ENCODE data around the gene GAB1. TPM values are rescaled to one million over a fixed set of nuclear protein-coding genes. Genes with fewer than 3 reads are reported as not detected.

The GAB1 gene
- total and polyA plus RNA-seq, 2 of the 8 experiments (the other 6 are each of a cell fraction or from before 2014, with no cell fraction given) = 6.8 to 21.3 TPM

- no peak overlapping the region for H2BK120ac ChIP-seq (replicated peaks; ENCODE audit: low read depth, low read length)
- H4K5ac ChIP-seq (ENCODE audit: insufficient read length, low read depth, low read length) = no peak overlapping the region
- no peak overlapping the region for H3K56ac ChIP-seq (replicated peaks; ENCODE audit: insufficient read length, low read depth, low read length)
- no peak overlapping the region for H2BK20ac ChIP-seq (ENCODE audit: low read length)
- CTCF ChIA-PET (ENCODE audit: partially characterized antibody) = no interaction called here
- no peak overlapping the region for H2AK5ac ChIP-seq (ENCODE audit: low read depth, low read length)
- H4K91ac ChIP-seq (replicated peaks; ENCODE audit: insufficient read length, low read length) = no peak overlapping the region
- H3K36me3 ChIP-seq (ENCODE audit: control insufficient read depth in 2 of 4, insufficient read depth in 4 of 4, low read length in 3 of 4) = no peaks in the 10 kb centered on the region
- no peak overlapping the region for H3K9ac ChIP-seq (replicated peaks in 1 of 4; ENCODE audit: extremely low read depth in 1 of 4, low read depth in 3 of 4, low read length in 3 of 4)
- H3K4me1 ChIP-seq (replicated peaks in 1 of 4; ENCODE audit: control insufficient read depth in 3 of 4, insufficient read depth in 4 of 4, low read length in 3 of 4) = no peaks in the 10 kb centered on the region
- peaks cover 0 to 27% of the 10 kb centered on the region in 2 experiments; a peak in 2 of 4 replicates for H3K79me2 ChIP-seq (ENCODE audit: control insufficient read depth in 1 of 2, insufficient read depth in 2 of 2, low read length in 2 of 2)
- H3K79me1 ChIP-seq (ENCODE audit: low read depth, low read length) = no peaks in the 10 kb centered on the region
- H2BK5ac ChIP-seq (ENCODE audit: low read depth, low read length) = no peak overlapping the region
- no peak overlapping the region for H3K23ac ChIP-seq (ENCODE audit: insufficient read length)
- no peak for FAIRE-seq
- H2AFZ ChIP-seq (ENCODE audit: low read length) = no peak overlapping the region
- POLR2A ChIA-PET (ENCODE audit: partially characterized antibody) = interaction anchor here (1.4 kb wide), 1 partner anchor 35 kb away, joined by 3 read pairs; the partner anchor contains the start of gene GAB1
- H3K4ac ChIP-seq (replicated peaks; ENCODE audit: insufficient read length, low read depth, low read length) = no peak overlapping the region
- no peak overlapping the region for H3K18ac ChIP-seq (ENCODE audit: extremely low read depth, low read length)
- no peak overlapping the region for H3K4me3 ChIP-seq (ENCODE audit: extremely low read depth in 1 of 4, insufficient read depth in 2 of 4, low read depth in 3 of 4, low read length in 4 of 4)
- WGBS, 2 experiments (ENCODE audit: extremely low coverage in 1 of 2, insufficient coverage in 1 of 2, insufficient read length in 1 of 2, insufficient replicate concordance in 2 of 2, low coverage in 1 of 2, low lambda C conversion rate in 2 of 2, missing lambda C conversion rate in 1 of 2) = 80% methylated on average over 1 of the region's 1 CpG; no CpG with 5 or more reads in 1 of the 2 experiments
- no peaks in the 10 kb centered on the region for H3K27me3 ChIP-seq (replicated peaks in 1 of 4; ENCODE audit: control insufficient read depth in 3 of 4, extremely low read depth in 1 of 4, insufficient read depth in 3 of 4, low read length in 3 of 4)
- no peak for DNase-seq (ENCODE audit: low read depth in 1 of 2, low spot score in 2 of 2)
- no peak overlapping the region for H3K27ac ChIP-seq (ENCODE audit: low read depth, low read length)
- no peaks in the 10 kb centered on the region for H3K9me3 ChIP-seq (ENCODE audit: insufficient read depth in 2 of 2, low read depth in 1 of 2, low read length in 1 of 2)
- no peak for TF ChIP-seq SAP30 (IDR thresholded peaks at IDR 0.05; ENCODE audit: insufficient read depth, insufficient replicate concordance, low read length)
- no peak for TF ChIP-seq GTF2F1 (IDR thresholded peaks at IDR 0.05; ENCODE audit: borderline replicate concordance, low read depth, low read length)
- no peak for TF ChIP-seq JUN (IDR thresholded peaks at IDR 0.05; ENCODE audit: low read depth, low read length)
- no peak for TF ChIP-seq KDM5A (IDR thresholded peaks at IDR 0.05; ENCODE audit: low read length)
- no peak for TF ChIP-seq SP2 (IDR thresholded peaks at IDR 0.05; ENCODE audit: low read length)
- no peak overlapping the region for H3K4me2 ChIP-seq (ENCODE audit: insufficient read depth in 1 of 2, low read depth in 2 of 2, low read length in 2 of 2)
- H3K14ac ChIP-seq (ENCODE audit: insufficient read length) = no peak overlapping the region
- no peaks in the 10 kb centered on the region for H3K23me2 ChIP-seq (ENCODE audit: low read depth, low read length)
- no peaks in the 10 kb centered on the region for H4K20me1 ChIP-seq (replicated peaks in 1 of 2; ENCODE audit: control insufficient read depth in 1 of 2, insufficient read depth in 2 of 2, low read length in 2 of 2)
- H2BK15ac ChIP-seq (ENCODE audit: low read length) = no peak overlapping the region
- H2BK12ac ChIP-seq (ENCODE audit: low read depth, low read length) = no peak overlapping the region
- H4K8ac ChIP-seq (ENCODE audit: extremely low read depth, insufficient read depth, low read length) = no peak overlapping the region
Measured at GRCh38 chr4:143372093-143372915, 35.6 kb downstream of the GAB1 start.
